Suppressor macrophage treated with lipopolysaccharide for 4 hours (primary cell): ENCODE measurements around the gene HOXC6.

Experiments used
- DNase-seq: peaks from one replicate; pipeline ENCODE4 v3.0.0-alpha.2; 2020

The HOXC6 gene

DNA sequence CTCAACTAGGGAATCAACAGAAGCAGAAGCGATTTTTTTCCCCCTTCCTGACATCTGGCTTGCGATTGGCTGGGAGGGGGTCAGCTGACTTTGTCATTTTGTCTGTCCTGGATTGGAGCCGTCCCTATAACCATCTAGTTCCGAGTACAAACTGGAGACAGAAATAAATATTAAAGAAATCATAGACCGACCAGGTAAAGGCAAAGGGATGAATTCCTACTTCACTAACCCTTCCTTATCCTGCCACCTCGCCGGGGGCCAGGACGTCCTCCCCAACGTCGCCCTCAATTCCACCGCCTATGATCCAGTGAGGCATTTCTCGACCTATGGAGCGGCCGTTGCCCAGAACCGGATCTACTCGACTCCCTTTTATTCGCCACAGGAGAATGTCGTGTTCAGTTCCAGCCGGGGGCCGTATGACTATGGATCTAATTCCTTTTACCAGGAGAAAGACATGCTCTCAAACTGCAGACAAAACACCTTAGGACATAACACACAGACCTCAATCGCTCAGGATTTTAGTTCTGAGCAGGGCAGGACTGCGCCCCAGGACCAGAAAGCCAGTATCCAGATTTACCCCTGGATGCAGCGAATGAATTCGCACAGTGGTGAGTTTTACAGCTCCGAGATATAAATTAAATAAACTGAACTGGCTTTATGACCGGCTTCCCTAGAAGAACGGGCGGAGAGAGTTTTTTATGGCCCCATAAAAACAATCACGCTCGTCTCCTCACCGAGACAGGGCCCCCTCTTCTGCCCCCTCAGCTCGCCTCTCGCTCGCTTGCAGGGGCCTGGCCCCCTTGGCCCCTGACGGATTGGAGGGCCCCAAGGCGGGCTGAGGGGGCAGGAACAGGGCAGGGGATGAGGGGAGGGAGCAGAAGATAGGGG lies at the start of gene HOXC6:
HOXC6 (plus strand) TSS at position 127 of the 888 bp plus-strand sequence; CDS start at position 209, 82 bp downstream.
- no peak for DNase-seq

GRCh38 chr12:53978477-53979356 lies 49.5 kb upstream of the HOXC6 start:
- no peak for DNase-seq

DNA sequence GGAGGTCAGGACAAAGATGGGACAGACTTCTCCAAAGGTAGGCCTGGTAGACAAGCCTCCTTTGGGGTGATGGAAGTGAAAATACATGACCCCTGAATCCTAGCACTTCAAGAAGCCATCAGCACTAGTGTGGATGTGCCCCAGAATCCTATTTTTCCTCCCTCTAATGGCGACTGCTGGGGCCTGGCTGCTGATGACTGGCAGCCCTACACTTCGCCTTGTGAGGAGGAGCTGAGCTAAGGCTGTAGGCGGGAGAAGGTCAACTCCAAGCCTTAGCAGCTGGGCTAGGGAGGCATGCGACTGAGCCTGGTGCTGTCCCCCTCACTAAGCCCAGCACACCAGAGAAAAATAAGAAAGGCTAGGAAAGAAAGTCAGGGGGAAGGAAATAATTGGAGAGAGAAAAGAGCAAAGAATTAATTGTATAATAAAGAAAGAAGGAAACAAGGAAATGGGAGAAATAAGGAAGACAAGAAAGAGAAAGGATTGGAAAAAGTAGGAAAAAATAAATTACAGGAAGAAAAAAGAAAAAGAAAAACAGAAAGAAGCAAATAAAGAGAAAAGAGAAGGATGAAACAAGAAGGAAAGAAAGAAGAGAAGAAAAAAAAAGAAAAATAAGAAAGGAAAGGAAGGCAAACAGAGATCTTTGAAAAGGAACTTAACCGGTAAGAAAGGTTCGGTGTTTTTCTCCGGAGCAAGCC lies 48.0 kb upstream of the HOXC6 start:
- no peak for DNase-seq

- DNase-seq, result no peak
Observed at GRCh38 chr12:53980802-53981496, 47.3 kb upstream of the HOXC6 start.

- no peak for DNase-seq
Observed at GRCh38 chr12:53981634-53982565, 46.3 kb upstream of the HOXC6 start.

DNA sequence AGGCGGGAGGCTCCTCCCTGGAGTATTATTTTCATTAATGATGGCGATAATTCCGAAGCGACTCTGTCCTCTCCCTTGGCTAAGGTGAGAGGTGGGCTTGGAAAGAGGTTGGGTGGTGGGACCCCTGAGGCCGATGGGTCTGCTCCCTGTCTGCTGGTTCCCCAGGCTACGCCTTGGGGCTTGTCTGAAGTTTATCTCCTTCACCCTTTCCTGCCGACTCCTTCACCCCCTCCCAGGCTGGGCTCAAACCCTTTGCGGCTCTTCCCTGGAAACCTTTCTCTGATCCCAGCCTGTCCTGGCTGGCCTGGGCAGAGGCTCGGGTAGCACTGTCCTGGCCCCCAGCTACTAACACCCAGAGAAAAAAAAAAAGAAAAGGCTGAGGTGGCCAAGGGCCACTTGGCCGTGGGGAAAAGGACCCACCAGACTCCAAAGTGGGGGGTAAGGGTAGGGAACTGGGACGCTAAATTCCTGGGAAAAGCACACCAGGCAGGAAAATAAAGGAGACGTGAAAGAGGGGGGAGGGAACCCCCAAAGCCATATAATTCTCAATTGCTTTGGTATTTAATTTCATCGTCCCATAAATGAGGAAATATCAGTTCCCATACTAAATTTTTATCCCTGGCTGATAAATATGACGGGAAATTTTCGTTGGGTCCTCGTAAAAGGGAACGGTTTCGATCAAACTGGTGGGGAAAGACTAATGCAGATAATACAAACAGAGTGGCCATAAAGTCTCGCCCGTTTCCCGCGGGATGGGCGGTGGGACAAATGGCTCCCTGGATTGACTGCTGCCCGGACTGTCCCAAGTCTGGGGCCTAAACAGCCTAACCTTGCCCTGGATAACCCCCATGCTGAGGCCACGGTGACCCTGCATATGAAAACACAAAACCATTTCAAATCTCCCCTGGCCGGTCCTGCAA lies 45.3 kb upstream of the HOXC6 start:
- DNase-seq, result no peak

DNA sequence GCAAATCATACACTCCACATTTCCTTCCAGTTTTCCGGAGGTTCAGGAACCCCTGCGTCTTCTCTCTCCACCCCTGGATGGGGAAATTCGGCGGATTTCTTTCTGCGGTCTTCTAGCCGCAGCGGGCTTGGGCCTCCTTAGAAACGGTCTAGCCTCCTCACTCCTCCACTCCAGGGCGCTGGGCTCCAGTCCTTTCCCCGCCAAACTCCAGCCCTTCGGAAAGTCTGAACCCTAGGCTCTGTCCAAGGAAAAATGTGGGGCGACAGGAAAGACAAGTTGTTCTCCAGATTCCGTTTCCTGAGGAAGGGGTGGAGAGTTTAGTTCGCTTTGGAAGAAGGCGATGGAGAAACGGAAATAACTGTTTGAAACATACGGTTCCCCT lies 44.7 kb upstream of the HOXC6 start:
- no peak for DNase-seq

- DNase-seq, result no peak
Observed at GRCh38 chr12:53983950-53984572, 44.2 kb upstream of the HOXC6 start.

DNA sequence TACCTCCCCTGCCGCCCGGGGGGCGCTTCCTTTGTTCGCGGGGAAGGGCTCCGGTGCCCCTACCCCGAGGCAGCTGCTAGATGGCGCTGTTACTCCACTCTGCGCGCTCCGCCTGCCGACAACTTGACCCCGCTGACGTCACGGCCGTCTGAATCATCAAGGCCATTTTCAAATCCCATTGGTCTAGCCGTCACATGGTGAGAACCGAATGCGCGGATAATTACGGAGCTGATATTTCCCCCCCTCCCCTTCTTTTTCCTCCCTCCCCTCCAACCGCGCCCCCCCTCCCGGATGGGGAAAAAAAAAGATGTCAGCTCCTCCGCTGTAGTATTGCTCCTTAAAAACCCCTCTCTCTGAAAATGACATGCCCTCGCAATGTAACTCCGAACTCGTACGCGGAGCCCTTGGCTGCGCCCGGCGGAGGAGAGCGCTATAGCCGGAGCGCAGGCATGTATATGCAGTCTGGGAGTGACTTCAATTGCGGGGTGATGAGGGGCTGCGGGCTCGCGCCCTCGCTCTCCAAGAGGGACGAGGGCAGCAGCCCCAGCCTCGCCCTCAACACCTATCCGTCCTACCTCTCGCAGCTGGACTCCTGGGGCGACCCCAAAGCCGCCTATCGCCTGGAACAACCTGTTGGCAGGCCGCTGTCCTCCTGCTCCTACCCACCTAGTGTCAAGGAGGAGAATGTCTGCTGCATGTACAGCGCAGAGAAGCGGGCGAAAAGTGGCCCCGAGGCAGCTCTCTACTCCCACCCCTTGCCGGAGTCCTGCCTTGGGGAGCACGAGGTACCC lies 43.1 kb upstream of the HOXC6 start, which contains the start of gene HOXC10:
HOXC10 (plus strand) TSS at position 246 of the 791 bp plus-strand sequence; CDS start at position 360, 114 bp downstream.
- peak; percentile 78 for DNase-seq

DNA sequence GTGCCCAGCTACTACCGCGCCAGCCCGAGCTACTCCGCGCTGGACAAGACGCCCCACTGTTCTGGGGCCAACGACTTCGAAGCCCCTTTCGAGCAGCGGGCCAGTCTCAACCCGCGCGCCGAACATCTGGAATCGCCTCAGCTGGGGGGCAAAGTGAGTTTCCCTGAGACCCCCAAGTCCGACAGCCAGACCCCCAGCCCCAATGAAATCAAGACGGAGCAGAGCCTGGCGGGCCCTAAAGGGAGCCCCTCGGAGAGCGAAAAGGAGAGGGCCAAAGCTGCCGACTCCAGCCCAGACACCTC lies 42.6 kb upstream of the HOXC6 start:
- DNase-seq, result no peak

DNA sequence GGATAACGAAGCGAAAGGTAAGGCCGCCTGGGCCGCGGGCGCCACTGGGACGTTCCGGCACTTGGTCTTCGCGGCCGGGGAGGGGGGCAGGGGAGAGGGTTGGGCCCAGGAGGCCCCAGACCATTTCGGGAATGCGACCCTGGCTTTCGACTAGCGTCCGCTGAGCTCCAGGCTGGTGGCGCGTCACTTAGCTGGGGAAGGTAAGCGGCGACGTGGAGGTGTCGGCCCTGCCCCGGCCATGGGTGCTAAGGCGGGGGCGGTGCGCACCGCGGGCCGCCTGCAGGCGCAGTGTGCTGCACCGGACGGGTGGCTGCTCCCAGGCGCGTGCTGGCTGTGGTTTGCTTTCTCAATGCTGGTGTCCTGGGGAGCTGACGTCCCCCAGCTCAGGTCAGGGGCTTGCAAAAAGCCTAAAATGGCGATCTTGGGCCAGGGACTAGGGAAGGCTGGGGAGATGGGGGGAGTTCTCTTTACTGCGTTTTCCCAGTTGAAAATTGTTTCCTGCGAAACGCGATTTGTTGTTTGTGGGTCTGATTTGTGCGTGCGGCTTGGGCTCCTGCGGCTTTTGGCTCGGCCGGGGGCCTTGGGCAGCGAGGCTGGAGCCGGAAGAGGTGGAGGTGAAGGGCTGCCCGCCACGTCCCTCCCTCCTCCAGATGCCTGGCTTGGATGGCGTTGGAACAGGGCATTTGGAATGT lies 42.1 kb upstream of the HOXC6 start:
- DNase-seq, result no peak

DNA sequence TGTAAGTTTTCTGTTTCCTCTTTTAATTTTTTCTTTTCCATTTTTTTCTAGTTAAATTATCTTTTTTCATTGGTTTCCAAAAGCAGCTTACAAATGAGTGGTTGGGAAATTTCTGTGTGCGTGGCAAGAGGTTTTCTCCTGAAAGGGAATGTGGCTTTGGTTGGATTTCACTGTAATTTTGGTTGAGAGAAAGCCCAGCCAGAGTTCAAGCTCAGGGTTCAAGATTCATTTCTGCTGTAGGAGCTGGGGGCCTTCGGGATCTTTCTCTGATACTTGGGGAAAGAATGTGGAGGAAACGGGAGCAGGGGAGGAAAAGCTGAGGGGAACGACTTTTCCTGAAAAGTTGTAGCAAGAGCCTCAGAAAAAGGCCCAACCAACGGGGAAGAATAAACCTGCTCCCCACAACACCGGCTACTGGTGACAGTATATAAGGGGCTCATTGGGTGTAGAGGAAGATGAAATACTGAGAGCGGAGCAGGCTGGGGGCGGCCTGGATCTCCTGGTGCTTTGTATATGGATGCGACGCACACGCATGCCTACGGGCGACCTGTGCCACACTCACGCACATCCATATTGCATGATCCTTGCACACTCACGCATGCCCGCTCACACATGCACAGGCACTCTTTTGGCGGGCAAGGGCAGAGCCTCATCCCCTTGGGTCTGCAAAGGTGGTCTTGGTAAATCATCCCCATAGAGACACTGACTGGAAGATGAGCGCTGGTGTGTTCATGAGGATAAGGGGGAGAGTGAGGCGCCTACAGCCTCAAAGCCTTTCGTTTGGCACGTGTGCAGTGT lies 41.4 kb upstream of the HOXC6 start:
- DNase-seq, result no peak

DNA sequence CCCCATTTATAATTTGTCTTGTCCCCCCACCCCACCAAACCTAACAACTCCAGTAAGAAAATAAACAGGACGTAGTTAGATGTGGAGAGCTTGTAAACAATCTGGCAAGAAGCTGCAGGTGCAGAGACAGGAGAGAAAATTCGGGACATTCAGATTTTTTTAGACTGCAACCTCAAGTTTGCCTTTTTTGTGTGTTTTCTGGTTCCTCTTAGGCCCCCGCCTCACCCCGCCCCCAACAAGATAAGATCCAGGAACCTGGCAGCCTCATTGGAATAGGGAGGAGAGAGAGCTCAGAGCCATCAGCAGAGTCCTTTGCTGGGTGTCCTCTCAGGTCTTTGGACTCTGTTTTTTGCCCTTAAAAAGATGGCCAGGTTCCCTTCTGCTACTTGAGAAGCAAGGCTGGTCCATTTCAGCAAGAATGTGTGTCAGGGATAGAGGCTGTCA lies 40.4 kb upstream of the HOXC6 start:
- no peak for DNase-seq

- DNase-seq, result no peak
Observed at GRCh38 chr12:53988541-53989226, 39.6 kb upstream of the HOXC6 start.

DNA sequence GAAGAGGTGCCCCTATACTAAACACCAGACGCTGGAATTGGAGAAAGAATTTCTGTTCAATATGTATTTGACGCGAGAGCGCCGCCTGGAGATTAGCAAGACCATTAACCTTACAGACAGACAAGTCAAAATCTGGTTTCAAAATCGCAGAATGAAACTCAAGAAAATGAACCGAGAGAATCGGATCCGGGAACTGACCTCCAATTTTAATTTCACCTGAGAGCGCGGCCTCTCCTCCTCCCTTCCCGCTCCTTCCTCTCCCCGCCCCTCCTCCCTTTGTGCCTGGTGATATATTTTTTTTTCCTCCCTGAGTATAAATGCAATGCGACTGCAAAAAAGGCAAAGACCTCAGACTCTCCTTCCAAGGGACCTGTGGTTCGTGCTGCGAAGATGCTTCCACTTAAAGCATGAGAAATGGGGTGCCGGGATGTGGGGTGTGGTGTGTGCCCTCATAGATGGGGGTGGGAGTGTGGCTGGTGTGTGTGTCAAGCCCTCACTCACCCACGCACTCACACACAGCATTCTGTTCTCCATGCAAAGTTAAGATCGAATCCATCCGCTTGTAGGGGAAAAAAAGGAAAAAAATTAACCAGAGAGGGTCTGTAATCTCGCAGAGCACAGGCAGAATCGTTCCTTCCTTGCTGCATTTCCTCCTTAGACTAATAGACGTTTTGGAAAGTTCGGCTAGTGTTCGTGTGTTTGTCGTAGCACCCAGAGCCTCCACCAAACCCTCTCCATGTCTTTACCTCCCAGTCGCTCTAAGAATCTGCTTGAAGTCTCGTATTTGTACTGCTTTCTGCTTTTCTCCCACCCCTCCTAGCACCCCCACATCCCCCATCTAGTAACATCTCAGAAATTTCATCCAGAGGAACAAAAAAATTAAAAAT lies 38.8 kb upstream of the HOXC6 start:
- DNase-seq, result peak; percentile 59
